ENCODE data around the gene CHDH. TPM values are rescaled to one million over a fixed set of nuclear protein-coding genes. Genes with fewer than 3 reads are reported as not detected.

Gene CHDH
- total and polyA plus RNA-seq, 2 donors (not counting 3 experiments of a cell fraction or from before 2014, with no cell fraction given): 0.04 to 0.06 TPM

DNA sequence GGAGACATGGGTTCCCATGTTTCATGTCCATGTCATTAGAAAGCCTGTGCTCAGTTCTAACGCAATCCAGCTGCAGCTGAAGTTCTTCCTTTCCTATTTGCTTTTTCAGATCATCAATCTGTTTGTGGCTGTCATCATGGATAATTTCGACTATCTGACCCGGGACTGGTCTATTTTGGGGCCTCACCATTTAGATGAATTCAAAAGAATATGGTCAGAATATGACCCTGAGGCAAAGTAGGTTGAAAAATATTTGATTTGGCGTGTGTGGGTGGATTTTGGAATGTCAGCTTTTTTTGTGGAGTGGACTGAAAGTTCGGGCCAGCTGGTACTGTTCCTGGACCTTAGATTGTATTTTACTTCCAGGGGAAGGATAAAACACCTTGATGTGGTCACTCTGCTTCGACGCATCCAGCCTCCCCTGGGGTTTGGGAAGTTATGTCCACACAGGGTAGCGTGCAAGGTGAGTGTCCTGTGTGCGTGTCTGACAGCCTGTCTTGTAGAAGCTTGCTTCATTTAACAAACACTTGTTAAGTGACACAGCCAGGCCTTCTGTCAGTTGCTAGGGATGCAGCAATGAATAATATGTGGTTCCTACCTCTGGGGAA, 69.6 kb downstream of the CHDH start:
- DNase-seq (ENCODE audit: low read depth, low spot score) (no peak), FAIRE-seq (no peak)
- no TSS peak for BruUV-seq (replicated peaks)
- CTCF ChIA-PET: no interaction called here
- Histone ChIP-seq H3K4me2 (ENCODE audit: insufficient read depth, low read length) (no peak overlapping the region), H3K9me3 (replicated peaks; ENCODE audit: control insufficient read depth, insufficient read depth, low read length) (no peaks in the 10 kb centered on the region), H3K9me1 (replicated peaks; ENCODE audit: control insufficient read depth, extremely low read depth, insufficient read depth, low read length) (no peaks in the 10 kb centered on the region), H3K9ac (replicated peaks; ENCODE audit: extremely low read depth, insufficient read depth, low read length) (no peak overlapping the region), H3K4me1 (ENCODE audit: control insufficient read depth, extremely low read depth, insufficient read depth, low read length) (no peaks in the 10 kb centered on the region), H3K4me3 (replicated peaks in 1 of 3; ENCODE audit: insufficient read depth in 1 of 3, low read depth in 1 of 3, low read length in 3 of 3) (no peak overlapping the region), H3K27ac (ENCODE audit: insufficient read depth, low read depth, low read length) (no peak overlapping the region), H2AFZ (ENCODE audit: low read depth, low read length) (no peak overlapping the region), H3K79me2 (ENCODE audit: control insufficient read depth, insufficient read depth, low read length) (no peaks in the 10 kb centered on the region), H3K27me3 (ENCODE audit: control insufficient read depth in 2 of 2, insufficient read depth in 2 of 2, low read length in 2 of 2) (no peaks in the 10 kb centered on the region), H4K20me1 (replicated peaks; ENCODE audit: control insufficient read depth, extremely low read depth, insufficient read depth, low read length) (no peaks in the 10 kb centered on the region), H3K36me3 (ENCODE audit: control insufficient read depth in 2 of 2, extremely low read depth in 1 of 2, insufficient read depth in 2 of 2, low read length in 2 of 2) (no peaks in the 10 kb centered on the region)
- TF ChIP-seq MYC (IDR thresholded peaks at IDR 0.05; ENCODE audit: low read depth, low read length): no peak
- TF ChIP-seq GATA2 (IDR thresholded peaks at IDR 0.05; ENCODE audit: insufficient read depth, insufficient read length, low read depth, low read length): no peak
- no peak for TF ChIP-seq EZH2 (IDR thresholded peaks at IDR 0.05; ENCODE audit: borderline replicate concordance, low read depth, low read length, severe bottlenecking)
- TF ChIP-seq, protein P1, sequence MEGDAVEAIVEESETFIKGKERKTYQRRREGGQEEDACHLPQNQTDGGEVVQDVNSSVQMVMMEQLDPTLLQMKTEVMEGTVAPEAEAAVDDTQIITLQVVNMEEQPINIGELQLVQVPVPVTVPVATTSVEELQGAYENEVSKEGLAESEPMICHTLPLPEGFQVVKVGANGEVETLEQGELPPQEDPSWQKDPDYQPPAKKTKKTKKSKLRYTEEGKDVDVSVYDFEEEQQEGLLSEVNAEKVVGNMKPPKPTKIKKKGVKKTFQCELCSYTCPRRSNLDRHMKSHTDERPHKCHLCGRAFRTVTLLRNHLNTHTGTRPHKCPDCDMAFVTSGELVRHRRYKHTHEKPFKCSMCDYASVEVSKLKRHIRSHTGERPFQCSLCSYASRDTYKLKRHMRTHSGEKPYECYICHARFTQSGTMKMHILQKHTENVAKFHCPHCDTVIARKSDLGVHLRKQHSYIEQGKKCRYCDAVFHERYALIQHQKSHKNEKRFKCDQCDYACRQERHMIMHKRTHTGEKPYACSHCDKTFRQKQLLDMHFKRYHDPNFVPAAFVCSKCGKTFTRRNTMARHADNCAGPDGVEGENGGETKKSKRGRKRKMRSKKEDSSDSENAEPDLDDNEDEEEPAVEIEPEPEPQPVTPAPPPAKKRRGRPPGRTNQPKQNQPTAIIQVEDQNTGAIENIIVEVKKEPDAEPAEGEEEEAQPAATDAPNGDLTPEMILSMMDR (IDR thresholded peaks at IDR 0.05; ENCODE audit: extremely low read depth in 1 of 2, insufficient read depth in 1 of 2, low read depth in 1 of 2, low read length in 2 of 2): no peak
- TF ChIP-seq, protein P2, sequence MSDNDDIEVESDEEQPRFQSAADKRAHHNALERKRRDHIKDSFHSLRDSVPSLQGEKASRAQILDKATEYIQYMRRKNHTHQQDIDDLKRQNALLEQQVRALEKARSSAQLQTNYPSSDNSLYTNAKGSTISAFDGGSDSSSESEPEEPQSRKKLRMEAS (IDR thresholded peaks at IDR 0.05; ENCODE audit: insufficient read depth, insufficient read length): no peak
- TF ChIP-seq FOS (IDR thresholded peaks at IDR 0.05; ENCODE audit: borderline replicate concordance, insufficient read depth, low read length): no peak
- no peak for TF ChIP-seq POLR2A (IDR thresholded peaks at IDR 0.05; ENCODE audit: low read depth, low read length)
- TF ChIP-seq JUN (IDR thresholded peaks at IDR 0.05; ENCODE audit: borderline replicate concordance, insufficient read depth, insufficient read length, low read depth): no peak
- TF ChIP-seq POLR2AphosphoS5 (IDR thresholded peaks at IDR 0.05; ENCODE audit: insufficient read depth, low read depth, low read length): no peak
- intact Hi-C loops (cut with micrococcal nuclease): no loop called here
- POLR2A ChIA-PET: no interaction called here
- dilution Hi-C loops (cut with MboI; ENCODE audit: extremely low pct_ligation_motif_present, low sequenced_read_pairs): no loop called here
